SK-N-SH treated with all-trans-retinoic acid at 6 μM for 48 hours (cell line): ENCODE results near the gene SCD5.

Experiments used
- CREB5 ChIP-seq: fragments of 250-450 bp; sonication (Bioruptor Pico); IDR thresholded peaks from 2 replicates; pipeline ENCODE4 v1.5.1; 2020; ENCODE audit warnings: low read depth, mild to moderate bottlenecking, moderate library complexity
- PATZ1 ChIP-seq: fragments of 250-450 bp; sonication (Bioruptor Pico); IDR thresholded peaks from 2 replicates; pipeline ENCODE4 v1.8.0; 2020; ENCODE audit warnings: mild to moderate bottlenecking, moderate library complexity, borderline replicate concordance
- POU6F1 ChIP-seq: fragments of 250-450 bp; sonication (Bioruptor Pico); IDR thresholded peaks from 2 replicates; pipeline ENCODE4 v1.8.0; 2021; ENCODE audit warnings: low read depth, mild to moderate bottlenecking, moderate library complexity, borderline replicate concordance
- TSHZ2 ChIP-seq: fragments of 250-450 bp; sonication (Bioruptor Pico); IDR thresholded peaks from 2 replicates; pipeline ENCODE4 v1.5.0; 2020; ENCODE audit warnings: mild to moderate bottlenecking, moderate library complexity

GRCh38 chr4:82629238-82630000 lies 169.2 kb downstream of the SCD5 start:
- TF ChIP-seq TSHZ2 (no peak), PATZ1 (no peak), POU6F1 (CRISPR knock-in tag) (no peak), CREB5 (CRISPR knock-in tag) (no peak)
